Activated CD4-positive, alpha-beta T cell treated with anti-CD3 and anti-CD28 coated beads, Interleukin-10, Interleukin-2, amounts not matched to agents 100 ng/mL and 50 ng/mL, durations not matched to agents 16 hours and 8 hours (primary cell): Measurements from ENCODE around the gene VWA8.
"Not testable (repeated sequence)": the region's sequence is repeated elsewhere in the genome, so short reads cannot be mapped to it uniquely, and the experiment has no call there.

ENCODE experiments used
- DNase-seq: peaks from one replicate; pipeline ENCODE4 v3.0.0-alpha.2; 2020

The VWA8 gene

DNA sequence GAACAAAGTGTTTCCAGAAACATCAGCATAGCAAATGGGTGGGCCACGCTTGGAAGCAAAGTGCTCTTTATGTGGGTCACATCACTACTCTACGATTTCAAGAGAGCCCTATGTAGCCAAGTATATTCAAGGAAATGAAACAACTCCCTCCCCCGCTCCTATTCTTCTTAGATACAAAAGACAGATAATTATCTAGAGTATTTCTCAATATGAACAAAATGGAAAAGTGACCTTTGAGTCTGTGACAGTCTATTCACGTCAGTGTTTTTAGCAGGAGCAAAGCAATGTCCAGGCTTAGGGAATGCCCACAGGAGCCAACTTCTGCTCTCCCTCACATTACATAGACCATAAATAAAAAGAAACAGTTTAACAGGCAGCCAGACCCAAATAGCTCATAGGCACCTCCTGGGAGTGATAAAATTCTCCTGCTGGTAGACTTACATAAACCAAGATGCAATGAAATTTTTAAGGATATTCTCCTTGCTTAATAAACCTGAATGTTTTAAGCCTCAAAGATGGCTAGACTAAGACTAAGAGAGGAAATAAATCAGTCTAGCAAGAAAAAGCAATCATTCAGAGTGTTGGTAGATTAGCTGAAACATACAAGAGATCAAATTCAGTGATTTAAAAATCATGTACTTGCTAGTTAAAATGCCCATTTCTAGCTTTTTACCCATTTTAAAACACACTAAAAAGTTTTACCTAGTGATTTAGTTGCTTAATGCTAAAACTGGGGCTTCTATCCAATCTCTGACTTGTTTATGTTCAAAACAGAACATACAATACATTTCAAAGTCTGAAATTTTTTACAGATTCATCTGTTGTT lies 320.7 kb downstream of the VWA8 start:
- no peak for DNase-seq

- DNase-seq, result no peak
These were observed 321.5 kb downstream of the VWA8 start for GRCh38 chr13:41639237-41639904.

- no peak for DNase-seq
These were observed 323.3 kb downstream of the VWA8 start for GRCh38 chr13:41637586-41637985.

GRCh38 chr13:41637032-41637431 lies 323.9 kb downstream of the VWA8 start:
- DNase-seq, result not testable (repeated sequence)

GRCh38 chr13:41636590-41636989 lies 324.3 kb downstream of the VWA8 start:
- DNase-seq, result not testable (repeated sequence)

DNA sequence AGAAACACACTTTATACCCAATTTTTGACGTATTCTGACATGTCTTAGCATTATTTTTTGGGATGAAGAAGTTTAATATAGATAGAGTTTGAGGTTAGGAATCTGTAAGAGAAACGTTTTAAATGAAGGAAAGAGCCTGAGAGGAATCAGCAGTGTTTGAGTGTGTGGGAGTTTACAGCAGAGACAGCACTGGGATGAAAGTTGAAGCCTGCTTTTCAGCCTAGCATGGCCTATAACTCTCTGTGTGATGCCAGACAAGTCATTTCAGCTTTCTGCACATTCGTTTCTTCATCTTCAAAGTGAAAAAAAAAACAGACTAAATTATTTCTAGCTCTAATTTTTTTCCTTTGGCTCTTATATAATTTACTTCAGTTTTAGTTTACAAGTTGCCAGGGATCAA lies 326.5 kb downstream of the VWA8 start:
- no peak for DNase-seq

DNA sequence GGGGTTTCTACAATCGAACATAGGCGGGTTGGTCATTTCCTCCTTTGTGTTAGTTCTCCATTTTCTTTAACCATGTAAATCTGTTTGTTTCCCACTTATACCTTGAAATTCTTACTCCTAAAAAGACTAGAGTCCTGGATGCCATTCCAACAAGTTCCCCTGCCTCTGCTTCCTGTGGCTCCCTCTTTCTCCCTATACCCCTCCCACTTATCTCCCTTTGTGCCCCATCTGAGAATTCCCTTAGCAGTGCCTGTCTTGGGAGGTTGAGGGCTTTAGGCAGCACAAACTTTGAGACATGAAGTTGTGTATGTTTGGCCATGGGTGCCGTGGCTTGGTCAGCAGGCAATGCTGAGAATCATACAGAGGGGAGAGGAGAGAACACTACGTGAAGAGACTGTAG lies 327.1 kb downstream of the VWA8 start:
- DNase-seq, result no peak

GRCh38 chr13:41631296-41631965 lies 329.5 kb downstream of the VWA8 start:
- no peak for DNase-seq

DNA sequence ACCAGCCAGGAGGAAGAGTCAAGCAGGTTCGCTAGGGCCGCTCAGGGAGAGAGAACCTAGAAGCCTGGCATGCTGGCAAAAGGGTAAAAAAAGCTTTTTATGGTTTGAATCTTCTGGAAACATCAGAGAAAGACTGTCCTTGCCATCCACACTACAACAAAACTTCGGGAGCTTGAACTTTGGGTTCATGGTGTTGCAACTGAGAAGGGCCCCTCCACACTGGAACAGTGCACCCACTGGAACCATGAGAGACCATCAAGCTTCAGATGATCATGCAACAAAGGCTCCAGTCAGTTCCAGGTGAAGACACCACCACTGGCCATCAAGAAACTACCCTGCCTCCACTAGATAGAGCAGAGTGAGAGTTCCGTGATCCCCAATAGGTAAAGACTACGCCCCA lies 333.5 kb downstream of the VWA8 start:
- no peak for DNase-seq

- DNase-seq, result no peak
These were observed 336.9 kb downstream of the VWA8 start for GRCh38 chr13:41624041-41624440.

GRCh38 chr13:41622432-41623429 lies 338.2 kb downstream of the VWA8 start:
- no peak for DNase-seq

DNA sequence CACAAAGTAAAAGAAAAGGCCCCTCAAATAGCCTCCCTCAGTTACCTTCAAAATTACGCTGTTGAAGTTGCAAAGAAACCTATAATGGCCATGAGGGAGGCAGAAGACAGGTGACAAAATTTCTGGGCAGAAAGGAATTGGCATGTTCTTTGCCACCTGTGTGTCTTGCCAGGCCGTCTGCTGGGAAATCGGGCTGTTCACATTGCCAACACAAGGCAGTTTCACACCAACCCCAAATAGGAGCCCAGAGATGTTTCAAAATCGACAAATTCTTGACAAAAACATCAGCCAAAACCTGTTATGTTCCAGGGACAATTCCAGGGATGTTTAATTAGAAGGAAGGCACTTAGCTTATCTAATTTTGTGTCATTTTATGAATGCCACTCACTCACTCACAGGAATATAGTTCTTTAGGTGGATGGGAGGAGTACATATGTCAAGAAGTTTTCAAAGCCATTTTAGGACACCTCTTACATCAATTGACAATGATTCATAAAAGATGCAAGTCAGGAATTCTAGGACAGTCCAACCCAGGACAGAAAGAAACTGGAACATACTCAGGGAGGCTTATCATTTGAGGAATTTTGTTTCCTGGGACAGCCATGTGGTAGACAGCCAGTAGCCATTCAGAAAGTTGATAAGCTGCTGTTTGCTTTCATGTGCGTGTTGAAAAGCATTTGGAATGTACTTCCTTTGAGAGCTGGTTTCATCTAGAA lies 339.0 kb downstream of the VWA8 start:
- no peak for DNase-seq

GRCh38 chr13:41617633-41618032 lies 343.3 kb downstream of the VWA8 start:
- DNase-seq, result not testable (repeated sequence)

DNA sequence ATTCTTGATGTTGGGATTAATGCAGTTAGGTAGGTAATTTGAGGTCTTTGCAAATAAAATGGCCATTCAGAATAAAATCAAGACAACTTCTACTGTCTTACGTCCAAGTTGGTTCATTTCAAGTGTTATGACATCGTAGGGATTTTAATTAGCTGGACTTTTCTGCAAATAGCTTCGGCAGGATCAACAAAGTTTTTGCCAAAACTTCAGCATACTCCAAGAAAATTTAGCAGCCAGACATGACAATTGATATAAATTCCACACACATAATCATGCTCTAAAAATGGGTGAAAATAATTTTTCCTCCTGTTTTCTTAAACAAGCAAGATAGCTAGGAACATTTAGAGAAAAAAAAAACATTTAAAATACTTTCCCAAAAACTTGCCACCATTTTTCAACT lies 344.8 kb downstream of the VWA8 start:
- DNase-seq, result no peak

DNA sequence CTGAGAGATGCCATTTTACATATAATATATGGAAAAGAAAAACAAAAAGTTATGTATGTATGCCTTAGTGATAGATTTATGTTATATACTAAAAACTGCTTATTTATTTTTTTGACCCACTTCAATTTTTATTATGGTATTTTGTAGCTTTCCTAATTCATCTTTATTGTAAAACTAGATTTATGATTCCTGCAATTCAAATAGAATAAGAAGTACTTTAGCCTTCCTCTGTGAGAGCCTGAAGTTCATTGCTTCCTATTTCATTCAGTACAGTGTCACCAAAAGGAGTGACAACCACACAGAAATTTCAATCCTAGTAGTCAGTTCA lies 345.4 kb downstream of the VWA8 start:
- DNase-seq, result no peak

GRCh38 chr13:41614671-41615527 lies 346.0 kb downstream of the VWA8 start:
- no peak for DNase-seq

GRCh38 chr13:41613984-41614661 lies 346.8 kb downstream of the VWA8 start:
- no peak for DNase-seq

DNA sequence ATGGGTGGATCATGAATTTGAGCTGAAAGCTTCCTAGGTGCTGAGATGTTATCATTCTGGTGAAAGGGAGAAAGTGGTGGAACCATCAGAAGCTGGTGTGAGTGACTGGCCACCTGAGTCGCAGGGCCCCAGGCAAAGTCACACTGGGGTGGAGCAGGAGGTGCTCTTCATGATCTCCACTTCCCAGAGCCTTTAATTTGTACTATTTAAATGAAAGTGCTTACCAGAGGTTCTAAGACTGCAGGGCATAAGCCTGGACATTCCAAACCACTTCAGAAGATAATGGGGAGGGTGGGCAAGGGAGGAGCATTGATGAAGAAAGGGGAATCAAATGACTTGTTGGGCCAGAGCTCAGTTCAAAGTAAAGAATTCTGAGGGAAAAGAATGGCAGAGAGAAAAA lies 347.4 kb downstream of the VWA8 start:
- no peak for DNase-seq

- DNase-seq, result no peak
These were observed 349.5 kb downstream of the VWA8 start for GRCh38 chr13:41611385-41611784.

GRCh38 chr13:41610404-41610803 lies 350.5 kb downstream of the VWA8 start:
- no peak for DNase-seq

DNA sequence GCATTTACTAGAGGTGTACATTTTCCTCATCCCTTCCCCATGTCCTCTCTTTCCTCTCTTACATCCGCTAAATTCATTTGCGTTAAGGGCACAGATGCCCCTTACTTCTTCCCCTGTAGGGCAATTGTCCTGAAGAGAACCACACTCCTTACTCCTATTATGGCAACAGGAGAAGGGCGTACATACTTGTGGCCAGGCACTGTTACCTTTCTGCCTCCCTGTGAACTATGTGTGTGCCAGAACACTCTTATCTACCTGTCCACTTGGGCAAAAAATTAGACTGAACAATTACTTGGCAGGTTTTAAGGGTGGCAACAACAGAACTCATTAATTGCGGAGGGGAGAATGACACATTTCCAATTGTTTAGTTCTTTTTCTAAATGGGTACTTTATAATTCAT lies 351.1 kb downstream of the VWA8 start:
- DNase-seq, result no peak
